Heart right ventricle (tissue), 16 donors: ENCODE results near the gene MUSTN1. TPM values are rescaled to one million over a fixed set of nuclear protein-coding genes. Genes with fewer than 3 reads are reported as not detected.
A peak's percentile ranks its signal among the peaks of the same experiment; 100 is the strongest.

ENCODE experiments used
- ATAC-seq, 8 donors: fragments of 200-7000 bp; cut with Tn5 transposase; one replicate each; pipeline ENCODE4 v1.9.1; 2020; ENCODE audit warnings: mild to moderate bottlenecking in 8 of 8, moderate library complexity in 8 of 8, moderate number of reproducible peaks in 1 of 8
- DNase-seq, 2 donors: peaks; one replicate each; pipeline ENCODE4 v3.0.0-alpha.2; 2020
- H3K27ac ChIP-seq, 10 donors: fragments of 200-600 bp; sonication (generic) in 2 of 10; one replicate each; pipeline versions ENCODE4 v1.5.0 to v1.8.0; 2020 to 2022; ENCODE audit warnings: mild to moderate bottlenecking in 3 of 10
- H3K27me3 ChIP-seq, 7 donors: fragments of 200-600 bp; one replicate each; pipeline ENCODE4 v1.8.0; 2021 to 2022; ENCODE audit warnings: mild to moderate bottlenecking in 2 of 7
- H3K36me3 ChIP-seq, 9 donors: fragments of 200-600 bp; sonication (generic) in 1 of 9; one replicate each; pipeline versions ENCODE4 v1.5.0 to v1.8.0; 2020 to 2022; ENCODE audit warnings: mild to moderate bottlenecking in 2 of 9
- H3K4me1 ChIP-seq, 9 donors: fragments of 200-600 bp; sonication (generic) in 1 of 9; one replicate each; pipeline versions ENCODE4 v1.5.0 to v1.8.0; 2020 to 2022; ENCODE audit warnings: mild to moderate bottlenecking in 4 of 9
- H3K4me3 ChIP-seq, 10 donors: fragments of 200-600 bp; sonication (generic) in 2 of 10; one replicate each; pipeline versions ENCODE4 v1.5.0 to v1.8.0; 2020 to 2022; ENCODE audit warnings: mild to moderate bottlenecking in 7 of 10, moderate library complexity in 2 of 10
- H3K9me3 ChIP-seq, 11 donors: fragments of 200-600 bp in 10 of 11; sonication (generic) in 2 of 11; one replicate each; pipeline versions ENCODE4 v1.5.0 to v1.8.0; 2013 to 2022; ENCODE audit warnings: mild to moderate bottlenecking in 2 of 11, control low read depth in 1 of 11, moderate library complexity in 1 of 11
- WGBS, 2 donors: extraction: QIAGEN DNeasy Blood & Tissue Kit; methylation state at CpG; one replicate each; pipeline ENCODE4 v1.1.7; 2013; ENCODE audit warnings: inconsistent platforms in 1 of 2; 5-methylcytosine and 5-hydroxymethylcytosine counted together
- intact Hi-C, 10 donors: fragments of 100-400 bp; cut with DNase I; formaldehyde crosslinking; loops; one replicate each; pipeline versions ENCODE4 v1.11.1 to v1.14.2; 2022
- polyA plus RNA-seq, 2 donors: library from polyadenylated mRNA; stranded (reverse); fragments of 200-250 nt; gene quantifications; one replicate each; pipeline ENCODE4 v1.2.3, GENCODE V29; 2013
- total RNA-seq, 10 donors: library from RNA; stranded (reverse); fragmentation: NEBNext Ultra II Directional in 3 of 10; extraction: Animal tissue kit (Norgen Biotek cat#: 25700) in 3 of 10; gene quantifications; one replicate each; pipeline versions ENCODE4 v1.2.1 to v1.2.4, GENCODE V29; 2021 to 2023
- TF ChIP-seq, protein P1 (sequence below), 9 donors: fragments of 200-600 bp; sonication (generic) in 2 of 9; IDR thresholded peaks; one replicate each; pipeline versions ENCODE4 v1.5.0 to v1.8.0; 2021 to 2022; ENCODE audit warnings: antibody characterized with exemption in 9 of 9, mild to moderate bottlenecking in 5 of 9, moderate library complexity in 1 of 9
- donor health status: Arrhythmogenic right ventricular cardiomyopathy.
- donor health status: ischemic (EF 13 %, LVEDD 7.1; RV severe dilation, severe dysfunction).
- donor health status: healthy with polysubstance abuse.
- donor health status: DM: no; HTN: yes; CAD: no.
- donor health status: DM: no; HTN: no; CAD: no.
- donor health status: ischemic (EF 25% LVEDD 6.9; RV normal size, moderate dysfunction).
- donor health status: ischemic (EF 25% LVEDD 5.7; RV mildly dilated, moderate dysfunction).
- donor health status: healthy.
- donor health status: DM: yes; HTN: yes; CAD: no.
- donor health status: Ischemic cardiomyopathy.
- donor health status: ischemic (EF 35%, LVEDD 5.7; RV mildly dilated, moderate dysfunction).
- donor health status: nonischemic (EF 11% LVEDD 7.7; RV severe dilation, severe dysfunction).
- donor health status: DM: yes; HTN: yes; CAD: no.
- donor health status: PGD.
- donor health status: ischemic (EF 29% LVEDD 5.4; RV normal size, mild dysfunction).
- donor health status: nonischemic (EF 23%, LVEDD 6.1; RV moderate dilation, normal function).

Gene MUSTN1
- total and polyA plus RNA-seq, 12 donors, result 13.0 to 182 (median 40.4) TPM

DNA sequence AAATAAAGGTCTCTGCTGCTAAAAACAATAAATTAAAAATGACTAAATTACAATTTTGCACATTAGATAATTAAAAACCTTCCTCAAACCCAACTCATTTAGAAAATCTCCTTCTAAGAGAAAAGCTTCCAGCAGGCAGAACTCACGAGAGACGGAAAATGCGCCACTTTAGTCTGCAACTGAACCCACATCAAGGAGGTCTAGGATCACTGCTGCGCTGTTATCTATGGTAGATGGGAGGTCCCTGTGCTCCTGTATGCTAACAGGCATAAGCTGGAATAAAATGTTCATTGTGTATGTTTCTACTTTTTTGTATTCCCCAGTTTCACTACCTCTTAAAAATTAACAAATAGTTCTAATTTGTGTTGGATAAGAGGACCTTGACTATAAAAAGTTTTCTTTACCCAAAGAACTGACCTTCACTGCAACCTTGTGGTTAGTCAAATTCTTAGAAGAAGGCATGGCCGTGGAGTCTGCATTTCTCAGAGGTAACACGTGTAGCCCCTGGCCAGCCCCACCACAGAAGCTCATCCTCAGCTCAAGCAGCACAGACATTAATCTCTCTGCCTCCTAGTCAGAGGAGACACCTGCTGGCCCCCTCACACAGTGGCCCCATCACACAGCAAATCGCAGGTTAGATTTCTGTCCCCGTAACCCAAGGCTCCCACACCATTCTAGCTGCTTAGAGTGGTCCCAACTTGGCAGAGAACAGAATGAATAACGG is 40.2 kb upstream of the MUSTN1 start:
- DNase-seq, result no peak
- ATAC-seq, result no peak
- WGBS, 2 donors, result 88 to 89% methylated on average over 9 of the region's 9 CpGs
- Histone ChIP-seq H3K36me3 (peaks cover 0 to 13% (median 0%) of the 10 kb centered on the region in 9 donors), H3K9me3 (no peaks in the 10 kb centered on the region), H3K4me1 (peaks cover 0 to 21% (median 0%) of the 10 kb centered on the region in 9 donors), H3K4me3 (no peak overlapping the region), H3K27ac (no peak overlapping the region), H3K27me3 (no peaks in the 10 kb centered on the region)
- intact Hi-C loops, result no loop called here
- TF ChIP-seq, protein P1, sequence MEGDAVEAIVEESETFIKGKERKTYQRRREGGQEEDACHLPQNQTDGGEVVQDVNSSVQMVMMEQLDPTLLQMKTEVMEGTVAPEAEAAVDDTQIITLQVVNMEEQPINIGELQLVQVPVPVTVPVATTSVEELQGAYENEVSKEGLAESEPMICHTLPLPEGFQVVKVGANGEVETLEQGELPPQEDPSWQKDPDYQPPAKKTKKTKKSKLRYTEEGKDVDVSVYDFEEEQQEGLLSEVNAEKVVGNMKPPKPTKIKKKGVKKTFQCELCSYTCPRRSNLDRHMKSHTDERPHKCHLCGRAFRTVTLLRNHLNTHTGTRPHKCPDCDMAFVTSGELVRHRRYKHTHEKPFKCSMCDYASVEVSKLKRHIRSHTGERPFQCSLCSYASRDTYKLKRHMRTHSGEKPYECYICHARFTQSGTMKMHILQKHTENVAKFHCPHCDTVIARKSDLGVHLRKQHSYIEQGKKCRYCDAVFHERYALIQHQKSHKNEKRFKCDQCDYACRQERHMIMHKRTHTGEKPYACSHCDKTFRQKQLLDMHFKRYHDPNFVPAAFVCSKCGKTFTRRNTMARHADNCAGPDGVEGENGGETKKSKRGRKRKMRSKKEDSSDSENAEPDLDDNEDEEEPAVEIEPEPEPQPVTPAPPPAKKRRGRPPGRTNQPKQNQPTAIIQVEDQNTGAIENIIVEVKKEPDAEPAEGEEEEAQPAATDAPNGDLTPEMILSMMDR (IDR thresholded peaks at IDR 0.05), result no peak

DNA sequence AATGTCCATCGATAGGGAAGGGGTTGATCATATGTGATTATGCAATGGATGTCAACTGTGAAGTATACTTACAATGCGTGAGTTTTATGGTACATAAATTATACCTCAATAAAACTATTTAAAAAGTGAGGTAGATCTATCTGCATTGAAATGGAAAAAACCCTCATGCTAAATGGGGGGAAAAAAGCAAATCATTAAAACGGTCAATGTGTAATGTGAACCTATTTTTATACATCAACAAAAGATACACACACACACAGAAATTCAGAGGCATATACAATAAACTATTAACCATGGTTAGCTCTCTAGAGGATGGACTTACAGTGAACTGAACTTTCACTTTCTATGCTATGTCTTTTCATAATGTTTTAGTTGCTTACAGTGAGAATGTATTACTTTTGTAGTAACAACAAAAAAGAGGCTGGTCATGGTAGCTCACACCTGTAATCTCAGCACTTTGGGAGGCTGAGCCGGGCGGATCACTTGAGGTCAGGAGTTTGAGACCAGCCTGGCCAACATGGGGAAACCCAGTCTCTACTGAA is 39.4 kb upstream of the MUSTN1 start:
- Histone ChIP-seq H3K4me3 (no peak overlapping the region), H3K9me3 (no peaks in the 10 kb centered on the region), H3K36me3 (peaks cover 0 to 7% (median 0%) of the 10 kb centered on the region in 9 donors), H3K4me1 (peaks cover 0 to 24% (median 0%) of the 10 kb centered on the region in 9 donors), H3K27me3 (no peaks in the 10 kb centered on the region), H3K27ac (no peak overlapping the region)
- no peak for ATAC-seq
- WGBS, 2 donors, result 86 to 92% methylated on average over 5 of the region's 5 CpGs
- intact Hi-C loops, result no loop called here
- DNase-seq, result no peak
- TF ChIP-seq, protein P1 (IDR thresholded peaks at IDR 0.05), result no peak

DNA sequence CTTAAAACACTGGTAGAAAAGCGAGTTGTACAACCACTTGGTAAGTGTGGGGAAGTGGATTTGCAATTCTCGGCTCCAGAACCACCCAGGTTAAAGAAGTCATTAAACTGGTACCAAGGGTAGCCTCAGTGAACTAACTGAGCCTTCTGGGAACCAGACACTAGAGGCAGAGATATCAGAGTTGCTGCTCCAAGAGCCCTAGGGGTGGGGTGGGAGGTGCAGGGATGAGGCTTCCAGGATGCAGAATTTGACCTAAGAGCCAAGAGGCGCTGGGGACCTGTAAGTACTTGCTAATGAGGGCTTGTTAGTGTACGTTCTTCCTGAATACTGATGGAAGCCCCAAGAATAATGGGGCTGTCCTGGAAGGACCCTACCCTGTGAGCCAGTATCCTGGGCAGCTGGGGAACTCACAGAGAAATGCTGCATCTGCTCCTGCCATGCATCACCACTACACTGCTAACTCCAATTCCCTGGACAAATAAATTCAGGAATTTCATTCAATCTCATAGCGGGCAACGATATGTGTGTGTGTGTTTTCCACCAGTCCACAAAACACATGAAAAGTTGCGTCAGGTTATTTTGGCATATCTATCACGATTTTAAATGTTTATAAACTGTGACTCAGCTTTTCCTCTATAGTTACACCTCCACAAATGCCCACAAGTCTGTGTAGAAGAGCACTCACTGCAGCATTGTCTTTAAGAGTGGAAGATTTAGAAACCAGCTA is 38.8 kb upstream of the MUSTN1 start:
- intact Hi-C loops, result no loop called here
- H3K27me3 ChIP-seq, result no peaks in the 10 kb centered on the region
- H3K4me1 ChIP-seq, result peaks cover 0 to 24% (median 0%) of the 10 kb centered on the region in 9 donors
- DNase-seq (no peak), ATAC-seq (no peak)
- H3K36me3 ChIP-seq, result peaks cover 0 to under 1% (median 0%) of the 10 kb centered on the region in 9 donors
- TF ChIP-seq, protein P1 (IDR thresholded peaks at IDR 0.05), result no peak
- no peak overlapping the region for H3K27ac ChIP-seq
- WGBS, 2 donors, result 87 to 88% methylated on average over 8 of the region's 8 CpGs
- H3K9me3 ChIP-seq, result no peaks in the 10 kb centered on the region
- no peak overlapping the region for H3K4me3 ChIP-seq

DNA sequence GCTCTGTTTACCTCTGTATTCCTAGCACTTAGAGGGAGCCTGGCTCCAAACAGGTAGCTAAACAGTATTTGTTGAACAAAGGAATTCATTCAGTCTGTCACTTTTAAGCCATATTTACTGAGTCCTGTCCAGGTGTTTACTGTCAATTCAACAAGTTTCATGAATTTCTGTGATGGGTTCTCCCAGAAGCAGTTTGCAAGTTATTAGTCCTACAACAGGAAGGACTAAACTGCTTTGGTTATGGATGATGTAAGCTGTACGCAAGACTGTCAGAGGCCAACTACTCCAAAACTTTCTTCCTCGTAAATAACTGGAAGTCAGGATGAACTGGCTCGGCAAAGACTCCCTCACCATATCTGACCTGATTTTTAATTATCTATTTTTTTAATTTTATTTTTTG is 37.4 kb upstream of the MUSTN1 start:
- no peaks in the 10 kb centered on the region for H3K27me3 ChIP-seq
- no peaks in the 10 kb centered on the region for H3K36me3 ChIP-seq
- WGBS, 2 donors, result 93 to 94% methylated on average over 3 of the region's 3 CpGs
- ATAC-seq, result no peak
- H3K4me1 ChIP-seq, result peaks cover 0 to 24% (median 0%) of the 10 kb centered on the region in 9 donors
- no peaks in the 10 kb centered on the region for H3K9me3 ChIP-seq
- no peak for DNase-seq
- TF ChIP-seq, protein P1 (IDR thresholded peaks at IDR 0.05), result peak in 1 of 9 donors; percentile 6
- no peak overlapping the region for H3K27ac ChIP-seq
- H3K4me3 ChIP-seq, result no peak overlapping the region
- intact Hi-C loops, result no loop called here
